ENCODE results near the gene ZNRF3. TPM values are rescaled to one million over a fixed set of nuclear protein-coding genes. Genes with fewer than 3 reads are reported as not detected.

Gene ZNRF3
- polyA plus RNA-seq, 1 donor (not counting 4 experiments of a cell fraction or from before 2014, with no cell fraction given) = 2.6 TPM

GRCh38 chr22:29050457-29050856, 167.1 kb downstream of the ZNRF3 start:
- no peak overlapping the region for H3K9ac ChIP-seq (ENCODE audit: control insufficient read depth, extremely low read depth, insufficient read depth, low read length)
- no peaks in the 10 kb centered on the region for H3K27me3 ChIP-seq (ENCODE audit: control insufficient read depth, extremely low read depth, insufficient read depth, low read length)
- peaks cover 2% of the 10 kb centered on the region for H3K4me1 ChIP-seq (ENCODE audit: control insufficient read depth, extremely low read depth, insufficient read depth, low read length)
- DNase-seq (ENCODE audit: low read depth, low spot score) (no peak), FAIRE-seq (no peak)
- H3K36me3 ChIP-seq (ENCODE audit: control insufficient read depth in 2 of 2, extremely low read depth in 1 of 2, insufficient read depth in 2 of 2, low read length in 2 of 2) = peaks cover 5 to 17% of the 10 kb centered on the region in 2 experiments
- H3K27ac ChIP-seq (ENCODE audit: control insufficient read depth, insufficient read depth, low read length) = no peak overlapping the region
- TF ChIP-seq CTCF (optimal IDR thresholded peaks at IDR 0.05 in 1 of 3, IDR thresholded peaks at IDR 0.05 in 1 of 3, conservative IDR thresholded peaks at IDR 0.05 in 1 of 3; ENCODE audit: extremely low read depth in 1 of 3, insufficient read depth in 2 of 3, low read length in 3 of 3) (no peak), EZH2 (IDR thresholded peaks at IDR 0.05; ENCODE audit: low read length) (no peak)
- no peaks in the 10 kb centered on the region for H4K20me1 ChIP-seq (ENCODE audit: control insufficient read depth, extremely low read depth, insufficient read depth, low read length)
- H3K9me1 ChIP-seq (ENCODE audit: control insufficient read depth, extremely low read depth, insufficient read depth, low read length) = no peaks in the 10 kb centered on the region
- dilution Hi-C loops (cut with MboI; ENCODE audit: extremely low pct_ligation_motif_present, low sequenced_read_pairs) = no loop called here
- no peak overlapping the region for H2AFZ ChIP-seq (ENCODE audit: control insufficient read depth, low read length)
- H3K79me2 ChIP-seq (ENCODE audit: control insufficient read depth, insufficient read depth, low read length) = no peaks in the 10 kb centered on the region
- H3K4me2 ChIP-seq (ENCODE audit: control insufficient read depth, extremely low read depth, insufficient read depth, low read depth, low read length) = no peak overlapping the region
- no peak overlapping the region for H3K4me3 ChIP-seq (ENCODE audit: control insufficient read depth in 2 of 3, extremely low read depth in 1 of 3, insufficient read depth in 2 of 3, low read depth in 1 of 3, low read length in 3 of 3)
- no peaks in the 10 kb centered on the region for H3K9me3 ChIP-seq (ENCODE audit: control insufficient read depth, low read depth, low read length)

- no peak for FAIRE-seq
- Histone ChIP-seq H3K9me3 (ENCODE audit: control insufficient read depth, low read depth, low read length) (no peaks in the 10 kb centered on the region), H3K9me1 (ENCODE audit: control insufficient read depth, extremely low read depth, insufficient read depth, low read length) (no peaks in the 10 kb centered on the region), H3K79me2 (ENCODE audit: control insufficient read depth, insufficient read depth, low read length) (no peaks in the 10 kb centered on the region), H3K9ac (ENCODE audit: control insufficient read depth, extremely low read depth, insufficient read depth, low read length) (no peak overlapping the region), H3K27ac (ENCODE audit: control insufficient read depth, insufficient read depth, low read length) (no peak overlapping the region), H3K4me3 (ENCODE audit: control insufficient read depth in 2 of 3, extremely low read depth in 1 of 3, insufficient read depth in 2 of 3, low read depth in 1 of 3, low read length in 3 of 3) (no peak overlapping the region), H4K20me1 (ENCODE audit: control insufficient read depth, extremely low read depth, insufficient read depth, low read length) (no peaks in the 10 kb centered on the region), H3K27me3 (ENCODE audit: control insufficient read depth, extremely low read depth, insufficient read depth, low read length) (no peaks in the 10 kb centered on the region), H3K36me3 (ENCODE audit: control insufficient read depth in 2 of 2, extremely low read depth in 1 of 2, insufficient read depth in 2 of 2, low read length in 2 of 2) (peaks cover 5 to 10% of the 10 kb centered on the region in 2 experiments), H3K4me1 (ENCODE audit: control insufficient read depth, extremely low read depth, insufficient read depth, low read length) (peaks cover 2% of the 10 kb centered on the region), H3K4me2 (ENCODE audit: control insufficient read depth, extremely low read depth, insufficient read depth, low read depth, low read length) (no peak overlapping the region), H2AFZ (ENCODE audit: control insufficient read depth, low read length) (no peak overlapping the region)
- no peak for TF ChIP-seq CTCF (optimal IDR thresholded peaks at IDR 0.05 in 1 of 3, IDR thresholded peaks at IDR 0.05 in 1 of 3, conservative IDR thresholded peaks at IDR 0.05 in 1 of 3; ENCODE audit: extremely low read depth in 1 of 3, insufficient read depth in 2 of 3, low read length in 3 of 3)
- no peak for TF ChIP-seq EZH2 (IDR thresholded peaks at IDR 0.05; ENCODE audit: low read length)
- dilution Hi-C loops (cut with MboI; ENCODE audit: extremely low pct_ligation_motif_present, low sequenced_read_pairs) = no loop called here
- DNase-seq (ENCODE audit: low read depth, low spot score) = no peak
Observed at GRCh38 chr22:29053048-29053702, 169.8 kb downstream of the ZNRF3 start.
